IMR-90 (cell line): ENCODE results near the gene SSBP2.

ENCODE experiments used
- POLR2A ChIP-seq: IDR thresholded peaks from 2 replicates; pipeline ENCODE4 v1.6.1; 2012; ENCODE audit warnings: mild to moderate bottlenecking, low read depth, low read length
- TF ChIP-seq, protein P1 (sequence below): conservative IDR thresholded peaks from 2 replicates; pipeline ENCODE4 v1.5.1; 2012; ENCODE audit warnings: mild to moderate bottlenecking, low read depth, low read length, improper control_type of control experiment

DNA sequence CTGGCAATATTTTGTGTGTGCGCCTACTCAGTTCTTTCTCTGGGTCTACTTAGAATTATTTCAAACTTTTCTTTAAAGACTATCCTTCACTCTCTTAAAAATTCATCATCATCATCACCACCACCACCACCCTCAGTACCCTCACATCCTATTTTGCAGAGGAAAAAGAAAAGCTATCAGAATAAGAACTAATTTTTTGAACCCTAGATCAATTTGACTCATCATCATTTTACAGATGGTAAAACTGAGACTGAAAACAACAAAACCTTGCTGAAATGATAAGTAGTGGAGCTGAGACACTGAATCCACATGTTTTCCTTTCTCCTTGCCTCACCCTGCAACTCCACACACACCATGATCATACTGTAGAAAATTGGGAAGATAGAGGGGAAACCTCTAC, 119.3 kb downstream of the SSBP2 start:
- TF ChIP-seq, protein P1, sequence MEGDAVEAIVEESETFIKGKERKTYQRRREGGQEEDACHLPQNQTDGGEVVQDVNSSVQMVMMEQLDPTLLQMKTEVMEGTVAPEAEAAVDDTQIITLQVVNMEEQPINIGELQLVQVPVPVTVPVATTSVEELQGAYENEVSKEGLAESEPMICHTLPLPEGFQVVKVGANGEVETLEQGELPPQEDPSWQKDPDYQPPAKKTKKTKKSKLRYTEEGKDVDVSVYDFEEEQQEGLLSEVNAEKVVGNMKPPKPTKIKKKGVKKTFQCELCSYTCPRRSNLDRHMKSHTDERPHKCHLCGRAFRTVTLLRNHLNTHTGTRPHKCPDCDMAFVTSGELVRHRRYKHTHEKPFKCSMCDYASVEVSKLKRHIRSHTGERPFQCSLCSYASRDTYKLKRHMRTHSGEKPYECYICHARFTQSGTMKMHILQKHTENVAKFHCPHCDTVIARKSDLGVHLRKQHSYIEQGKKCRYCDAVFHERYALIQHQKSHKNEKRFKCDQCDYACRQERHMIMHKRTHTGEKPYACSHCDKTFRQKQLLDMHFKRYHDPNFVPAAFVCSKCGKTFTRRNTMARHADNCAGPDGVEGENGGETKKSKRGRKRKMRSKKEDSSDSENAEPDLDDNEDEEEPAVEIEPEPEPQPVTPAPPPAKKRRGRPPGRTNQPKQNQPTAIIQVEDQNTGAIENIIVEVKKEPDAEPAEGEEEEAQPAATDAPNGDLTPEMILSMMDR, result no peak
- no peak for TF ChIP-seq POLR2A
